ENCODE measurements around the gene RHBDD3.

- TF ChIP-seq CTCF (IDR thresholded peaks at IDR 0.05) (no peak), EZH2 (IDR thresholded peaks at IDR 0.05; ENCODE audit: borderline replicate concordance, insufficient read depth, low read depth, low read length, poor library complexity, severe bottlenecking) (no peak)
Measured at GRCh38 chr22:29231971-29232959, 35.5 kb downstream of the RHBDD3 start.

Measured in B cell (primary cell).